Measurements from ENCODE around the gene BTF3. TPM values are rescaled to one million over a fixed set of nuclear protein-coding genes. Genes with fewer than 3 reads are reported as not detected.

The BTF3 gene
- total RNA-seq, 1 donor = 456 TPM

GRCh38 chr5:73525606-73526203 lies 27.5 kb downstream of the BTF3 start:
- no peaks in the 10 kb centered on the region for H3K4me1 ChIP-seq (ENCODE audit: insufficient read depth, low read length)
- H3K27me3 ChIP-seq (ENCODE audit: insufficient read depth, low read length) = no peaks in the 10 kb centered on the region
- H3K4me3 ChIP-seq (ENCODE audit: low read length) = no peak overlapping the region
- no peaks in the 10 kb centered on the region for H3K9me3 ChIP-seq (ENCODE audit: low read depth, low read length)

DNA sequence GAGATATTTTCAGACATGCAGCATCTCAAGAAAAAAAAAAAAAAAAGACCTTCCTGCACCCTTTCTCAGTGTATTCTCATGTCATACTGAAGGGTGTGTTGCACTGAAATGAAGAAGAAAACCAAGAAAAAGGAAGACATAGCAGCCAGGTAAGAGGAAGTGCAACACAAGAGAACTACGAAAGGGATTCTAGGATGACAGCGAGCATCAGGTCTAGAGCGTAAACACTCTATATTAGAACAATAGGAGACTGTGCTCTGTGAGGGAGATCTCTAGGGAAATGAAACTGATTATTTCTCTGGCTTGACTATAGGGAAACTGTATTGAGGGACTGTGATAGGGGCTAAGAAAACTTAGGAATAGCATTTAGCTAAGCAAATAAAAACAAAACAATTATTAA lies 30.0 kb downstream of the BTF3 start:
- H3K9me3 ChIP-seq (ENCODE audit: low read depth, low read length) = no peaks in the 10 kb centered on the region

GRCh38 chr5:73529081-73529480 lies 30.8 kb downstream of the BTF3 start:
- no peaks in the 10 kb centered on the region for H3K9me3 ChIP-seq (ENCODE audit: low read depth, low read length)
- no peaks in the 10 kb centered on the region for H3K4me1 ChIP-seq (ENCODE audit: insufficient read depth, low read length)
- H3K27me3 ChIP-seq (ENCODE audit: insufficient read depth, low read length) = peaks cover 2% of the 10 kb centered on the region
- no peak overlapping the region for H3K4me3 ChIP-seq (ENCODE audit: low read length)

More for the DNA sequence above, 30.0 kb downstream of the BTF3 start:
- no peak overlapping the region for H3K4me3 ChIP-seq (ENCODE audit: low read length)
- H3K4me1 ChIP-seq (ENCODE audit: insufficient read depth, low read length) = no peaks in the 10 kb centered on the region
- no peaks in the 10 kb centered on the region for H3K27me3 ChIP-seq (ENCODE audit: insufficient read depth, low read length)

DNA sequence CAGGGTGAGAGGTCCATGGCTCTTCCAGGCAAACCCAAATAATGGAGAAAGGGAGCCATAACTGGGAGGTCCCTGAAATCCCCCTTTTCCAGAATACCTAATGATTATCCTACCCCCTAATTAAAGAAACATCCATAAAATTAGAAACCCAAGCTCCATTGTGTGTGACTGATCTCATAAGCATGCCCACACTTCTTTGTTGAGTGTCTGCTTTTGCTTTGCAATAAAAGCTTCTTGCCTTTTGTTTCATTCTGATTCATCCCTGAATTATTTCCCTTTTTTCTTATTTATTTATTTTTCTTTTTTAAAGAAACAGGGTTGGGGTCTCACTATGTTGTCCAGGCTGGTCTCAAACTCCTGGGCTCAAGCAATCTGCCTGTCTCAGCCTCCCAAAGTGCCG lies 33.1 kb downstream of the BTF3 start:
- H3K4me3 ChIP-seq (ENCODE audit: low read length) = no peak overlapping the region
- peaks cover 3% of the 10 kb centered on the region for H3K27me3 ChIP-seq (ENCODE audit: insufficient read depth, low read length)
- no peaks in the 10 kb centered on the region for H3K9me3 ChIP-seq (ENCODE audit: low read depth, low read length)
- H3K4me1 ChIP-seq (ENCODE audit: insufficient read depth, low read length) = no peaks in the 10 kb centered on the region

DNA sequence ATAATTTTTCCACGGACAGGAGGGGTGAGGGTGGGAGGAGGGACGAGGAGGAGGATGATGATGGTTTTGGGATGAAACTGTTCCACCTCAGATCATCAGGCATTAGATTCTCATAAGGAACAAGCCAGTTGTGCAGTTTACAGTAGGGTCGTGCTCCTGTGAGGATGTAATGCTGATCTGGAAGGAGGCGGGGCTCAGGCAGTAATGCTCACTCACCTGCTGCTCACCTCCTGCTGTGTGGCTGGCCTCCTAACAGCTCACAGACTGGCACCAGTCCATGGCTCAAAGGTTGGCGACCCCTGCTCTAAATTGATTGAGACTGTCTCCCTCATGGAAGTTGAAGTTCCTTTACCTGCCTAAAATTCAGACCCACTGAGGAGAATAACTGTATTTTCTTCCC lies 34.0 kb downstream of the BTF3 start:
- peaks cover 3% of the 10 kb centered on the region for H3K27me3 ChIP-seq (ENCODE audit: insufficient read depth, low read length)
- no peak overlapping the region for H3K4me3 ChIP-seq (ENCODE audit: low read length)
- no peaks in the 10 kb centered on the region for H3K9me3 ChIP-seq (ENCODE audit: low read depth, low read length)
- H3K4me1 ChIP-seq (ENCODE audit: insufficient read depth, low read length) = no peaks in the 10 kb centered on the region

DNA sequence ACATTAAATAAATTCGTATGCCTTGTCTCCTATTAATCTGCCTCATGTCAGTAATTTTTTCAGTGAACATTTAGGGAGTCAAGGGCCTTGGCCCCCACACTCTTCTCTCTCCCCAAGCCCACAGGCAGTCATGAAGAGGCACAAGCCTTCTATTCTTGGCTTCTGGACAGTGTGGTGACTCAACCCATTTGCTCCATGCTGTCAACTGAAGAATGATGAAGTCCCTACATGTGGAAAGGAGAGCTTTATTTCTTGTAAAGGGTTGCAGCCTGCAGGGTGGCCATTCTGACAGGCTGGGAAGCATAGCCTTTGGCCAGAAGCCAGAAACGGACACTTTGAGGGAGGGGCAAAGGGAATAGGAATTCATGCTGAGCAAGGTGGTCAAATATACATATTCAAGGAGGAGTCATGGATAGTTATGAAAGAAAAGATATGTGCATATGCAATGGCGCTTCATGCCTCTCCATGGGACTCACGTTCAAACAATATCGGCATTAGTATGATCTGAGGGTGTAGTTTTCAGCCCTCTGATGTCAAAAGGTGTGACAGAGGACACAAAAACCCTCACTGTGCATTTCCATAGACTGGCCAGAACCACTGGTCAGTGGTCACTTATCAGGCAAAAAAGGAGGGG lies 35.9 kb downstream of the BTF3 start:
- H3K4me3 ChIP-seq (ENCODE audit: low read length) = no peak overlapping the region
- H3K27me3 ChIP-seq (ENCODE audit: insufficient read depth, low read length) = peaks cover 3% of the 10 kb centered on the region
- H3K9me3 ChIP-seq (ENCODE audit: low read depth, low read length) = no peaks in the 10 kb centered on the region
- no peaks in the 10 kb centered on the region for H3K4me1 ChIP-seq (ENCODE audit: insufficient read depth, low read length)

GRCh38 chr5:73534971-73535370 lies 36.7 kb downstream of the BTF3 start:
- Histone ChIP-seq H3K4me3 (ENCODE audit: low read length) (no peak overlapping the region), H3K27me3 (ENCODE audit: insufficient read depth, low read length) (peaks cover 3% of the 10 kb centered on the region), H3K9me3 (ENCODE audit: low read depth, low read length) (no peaks in the 10 kb centered on the region), H3K4me1 (ENCODE audit: insufficient read depth, low read length) (no peaks in the 10 kb centered on the region)

DNA sequence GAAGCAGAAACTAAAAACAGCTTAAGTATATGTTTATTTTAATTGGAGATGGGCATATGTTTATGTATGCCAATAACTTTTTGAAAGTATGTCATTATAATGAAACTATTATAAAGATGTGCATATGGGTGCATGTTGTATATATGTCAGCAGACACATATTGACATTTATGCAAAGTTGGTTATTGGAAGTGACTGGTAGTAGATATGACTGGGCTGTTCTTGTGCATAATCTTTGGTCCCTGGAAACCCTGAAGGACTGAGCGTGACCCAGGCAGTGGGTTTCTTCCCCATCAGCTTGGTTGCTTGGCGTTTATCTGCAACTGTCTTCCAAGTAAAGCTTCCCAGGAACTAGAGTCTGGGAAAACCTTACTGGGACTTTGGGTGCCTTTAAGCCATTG lies 41.5 kb downstream of the BTF3 start:
- Histone ChIP-seq H3K4me1 (ENCODE audit: insufficient read depth, low read length) (no peaks in the 10 kb centered on the region), H3K4me3 (ENCODE audit: low read length) (no peak overlapping the region), H3K27me3 (ENCODE audit: insufficient read depth, low read length) (peaks cover 7% of the 10 kb centered on the region), H3K9me3 (ENCODE audit: low read depth, low read length) (no peaks in the 10 kb centered on the region)

DNA sequence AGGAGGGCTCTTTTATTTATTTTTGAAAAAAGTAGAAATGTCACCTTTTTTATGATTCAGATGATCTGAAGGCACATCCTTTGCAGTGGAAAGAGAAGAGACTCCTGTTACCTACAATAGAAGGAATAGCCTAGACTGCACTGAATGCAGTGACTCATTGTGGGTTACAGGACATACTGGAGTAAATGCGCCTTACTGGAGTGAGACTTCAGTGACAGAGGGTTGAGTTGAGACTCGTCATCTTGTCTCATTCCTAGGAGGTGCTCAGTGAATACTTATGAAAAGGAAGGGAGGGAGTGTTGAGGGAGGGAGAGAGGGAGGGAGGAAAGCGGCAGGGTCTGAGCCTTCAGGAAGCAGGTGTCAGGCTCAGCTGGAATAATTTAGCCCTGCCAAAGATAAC lies 42.0 kb downstream of the BTF3 start:
- H3K9me3 ChIP-seq (ENCODE audit: low read depth, low read length) = no peaks in the 10 kb centered on the region
- H3K4me1 ChIP-seq (ENCODE audit: insufficient read depth, low read length) = no peaks in the 10 kb centered on the region
- H3K27me3 ChIP-seq (ENCODE audit: insufficient read depth, low read length) = peaks cover 7% of the 10 kb centered on the region
- H3K4me3 ChIP-seq (ENCODE audit: low read length) = no peak overlapping the region

- no peaks in the 10 kb centered on the region for H3K4me1 ChIP-seq (ENCODE audit: insufficient read depth, low read length)
- H3K27me3 ChIP-seq (ENCODE audit: insufficient read depth, low read length) = peaks cover 10% of the 10 kb centered on the region
Observed at GRCh38 chr5:73542020-73542419, 43.8 kb downstream of the BTF3 start.

GRCh38 chr5:73544429-73545402 lies 46.5 kb downstream of the BTF3 start:
- Histone ChIP-seq H3K27me3 (ENCODE audit: insufficient read depth, low read length) (peaks cover 10% of the 10 kb centered on the region), H3K4me1 (ENCODE audit: insufficient read depth, low read length) (no peaks in the 10 kb centered on the region)

More at GRCh38 chr5:73542020-73542419, 43.8 kb downstream of the BTF3 start:
- H3K9me3 ChIP-seq (ENCODE audit: low read depth, low read length) = no peaks in the 10 kb centered on the region
- H3K4me3 ChIP-seq (ENCODE audit: low read length) = no peak overlapping the region

GRCh38 chr5:73545403-73545779 lies 47.1 kb downstream of the BTF3 start:
- H3K27me3 ChIP-seq (ENCODE audit: insufficient read depth, low read length) = peaks cover 10% of the 10 kb centered on the region
- H3K4me1 ChIP-seq (ENCODE audit: insufficient read depth, low read length) = no peaks in the 10 kb centered on the region
- no peaks in the 10 kb centered on the region for H3K9me3 ChIP-seq (ENCODE audit: low read depth, low read length)
- H3K4me3 ChIP-seq (ENCODE audit: low read length) = no peak overlapping the region

More at GRCh38 chr5:73544429-73545402, 46.5 kb downstream of the BTF3 start:
- Histone ChIP-seq H3K4me3 (ENCODE audit: low read length) (no peak overlapping the region), H3K9me3 (ENCODE audit: low read depth, low read length) (no peaks in the 10 kb centered on the region)

GRCh38 chr5:73550016-73550415 lies 51.8 kb downstream of the BTF3 start:
- no peak overlapping the region for H3K4me3 ChIP-seq (ENCODE audit: low read length)
- no peaks in the 10 kb centered on the region for H3K9me3 ChIP-seq (ENCODE audit: low read depth, low read length)
- H3K4me1 ChIP-seq (ENCODE audit: insufficient read depth, low read length) = no peaks in the 10 kb centered on the region
- peaks cover 2% of the 10 kb centered on the region for H3K27me3 ChIP-seq (ENCODE audit: insufficient read depth, low read length)

- Histone ChIP-seq H3K9me3 (ENCODE audit: low read depth, low read length) (no peaks in the 10 kb centered on the region), H3K4me3 (ENCODE audit: low read length) (no peak overlapping the region), H3K27me3 (ENCODE audit: insufficient read depth, low read length) (no peaks in the 10 kb centered on the region), H3K4me1 (ENCODE audit: insufficient read depth, low read length) (no peaks in the 10 kb centered on the region)
Observed at GRCh38 chr5:73552642-73553041, 54.4 kb downstream of the BTF3 start.

All from mononuclear cell (primary cell).